ENCODE data around the gene LARP1.
"Not testable (repeated sequence)": the region's sequence is repeated elsewhere in the genome, so short reads cannot be mapped to it uniquely, and the experiment has no call there.

The LARP1 gene

DNA sequence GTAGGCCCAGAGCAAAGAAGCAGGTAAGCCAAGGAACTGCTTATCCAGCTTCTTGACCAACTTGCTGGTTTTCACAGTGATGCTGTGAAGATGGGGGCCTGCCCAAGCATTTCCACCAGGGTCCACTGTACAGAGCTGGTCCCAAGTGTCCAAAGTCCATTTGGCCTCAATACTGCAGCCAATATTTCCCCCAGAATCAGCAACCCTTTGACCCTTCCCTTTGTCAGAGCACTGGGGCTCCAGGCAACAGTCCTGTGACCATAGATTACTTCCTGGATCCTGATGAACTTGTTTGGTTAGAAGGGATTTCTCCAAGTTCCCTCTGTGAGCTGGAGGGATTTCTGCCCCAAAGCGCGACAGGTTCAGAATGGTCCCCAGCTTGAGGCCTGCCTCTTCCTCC is 68.9 kb downstream of the LARP1 start:
- no peak for DNase-seq (ENCODE audit: low read depth in 2 of 2)

DNA sequence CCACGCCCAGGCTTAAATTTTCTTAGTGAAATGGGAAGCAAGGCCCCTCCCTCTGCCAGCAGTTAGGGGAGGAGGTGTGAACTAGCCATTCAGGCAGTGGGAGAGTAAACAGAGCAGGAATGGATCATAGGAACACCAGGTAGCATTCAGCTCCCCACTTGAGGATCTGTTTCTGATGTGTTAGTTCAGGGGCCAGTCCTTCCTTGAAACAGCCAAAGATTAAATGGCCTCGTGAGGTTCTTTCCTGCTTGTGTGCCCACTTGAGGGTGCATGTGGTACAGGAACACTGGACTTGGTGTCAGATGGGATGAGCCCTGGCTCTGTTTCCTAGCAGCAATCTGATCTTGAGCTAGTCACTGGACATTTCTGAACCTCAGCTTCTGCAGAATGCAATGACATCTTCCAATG is 74.0 kb downstream of the LARP1 start:
- DNase-seq (ENCODE audit: low read depth in 2 of 2): no peak

DNA sequence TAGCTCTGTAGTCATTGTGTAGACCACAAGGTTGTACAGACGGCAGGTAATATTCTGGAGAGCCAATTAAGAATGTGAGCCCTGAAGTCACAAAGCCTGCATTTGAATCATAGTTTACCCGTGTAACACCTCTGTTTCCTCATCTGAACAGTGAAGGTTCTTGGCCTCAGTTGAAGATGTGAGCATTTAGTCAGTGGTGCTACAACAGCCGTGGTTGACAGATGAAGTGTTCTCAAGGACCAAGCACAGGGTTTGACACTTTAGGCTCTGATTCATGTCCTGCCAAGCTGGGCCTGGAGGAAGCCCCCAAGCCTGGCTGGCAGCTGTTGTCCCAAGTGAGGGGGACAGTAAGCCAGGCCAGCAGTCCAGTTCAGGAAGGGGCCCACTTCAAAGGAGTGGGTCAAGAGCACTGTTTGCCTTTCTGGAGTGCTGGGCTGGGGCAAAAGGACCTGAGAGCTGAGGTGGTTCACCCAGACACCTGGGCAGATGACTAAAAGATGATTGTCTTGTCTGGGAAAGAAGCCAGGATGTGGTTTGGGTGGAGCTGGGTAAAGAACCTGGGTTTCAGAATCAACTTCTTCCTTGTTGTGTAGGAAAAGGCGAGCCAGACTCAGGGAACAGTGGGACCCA is 74.5 kb downstream of the LARP1 start:
- DNase-seq (ENCODE audit: low read depth in 2 of 2): no peak

DNA sequence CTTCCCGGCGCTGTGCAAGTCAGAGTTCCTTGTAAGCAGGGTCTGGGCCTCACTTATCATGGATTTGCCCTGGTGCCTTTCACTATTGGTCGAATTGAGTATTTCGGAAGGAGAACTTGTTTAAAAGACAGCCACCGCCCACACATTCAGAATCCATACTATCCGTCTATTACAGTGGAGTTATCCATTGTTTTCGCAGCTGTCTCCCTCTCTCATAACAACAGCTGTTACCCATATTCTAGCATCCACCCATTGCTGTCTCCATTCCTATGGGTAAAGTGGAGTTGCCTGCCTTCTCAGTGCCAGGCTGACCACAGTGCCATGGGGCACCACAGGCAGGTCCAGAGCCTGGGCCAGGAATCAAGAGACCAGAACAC is 75.0 kb downstream of the LARP1 start:
- no peak for DNase-seq (ENCODE audit: low read depth in 2 of 2)

DNA sequence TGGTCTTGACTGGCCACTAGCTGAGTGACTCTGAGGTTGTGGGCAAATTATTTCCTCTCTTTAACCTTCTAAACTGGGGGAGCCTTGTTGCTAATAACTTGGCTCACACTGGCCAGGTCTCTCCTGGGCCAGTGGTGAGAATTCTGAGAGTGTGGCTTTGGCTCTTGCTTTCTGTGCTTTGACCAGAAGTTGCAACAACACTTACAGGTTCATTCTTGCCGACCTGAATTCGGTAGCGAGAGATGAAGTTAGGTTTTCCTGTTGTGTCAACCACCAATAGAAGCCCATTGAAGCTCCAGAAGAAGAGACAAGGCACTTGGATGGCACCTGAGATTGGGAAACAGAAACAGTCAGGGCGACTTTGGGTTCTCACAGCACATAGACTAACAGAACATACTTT is 75.4 kb downstream of the LARP1 start:
- no peak for DNase-seq (ENCODE audit: low read depth in 2 of 2)

DNA sequence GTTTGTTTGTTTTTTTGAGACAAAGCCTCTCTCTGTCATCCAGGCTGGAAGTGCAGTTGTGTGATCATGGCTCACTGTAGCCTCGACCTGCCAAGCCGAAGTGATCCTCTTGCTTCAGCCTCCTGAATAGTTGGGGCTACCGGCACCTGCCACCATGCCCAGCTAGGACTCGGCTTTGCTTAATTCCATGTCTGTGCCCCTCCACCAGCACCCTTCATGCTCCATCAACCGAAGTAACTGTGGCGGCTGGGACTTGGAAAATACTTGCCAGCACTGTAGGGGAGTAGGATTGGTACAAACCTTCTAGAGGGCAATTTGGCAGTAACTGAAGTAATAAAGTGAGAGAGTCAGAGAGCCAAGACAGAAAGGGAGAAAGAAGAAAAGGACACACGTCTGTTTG is 76.3 kb downstream of the LARP1 start:
- no peak for DNase-seq (ENCODE audit: low read depth in 2 of 2)

DNA sequence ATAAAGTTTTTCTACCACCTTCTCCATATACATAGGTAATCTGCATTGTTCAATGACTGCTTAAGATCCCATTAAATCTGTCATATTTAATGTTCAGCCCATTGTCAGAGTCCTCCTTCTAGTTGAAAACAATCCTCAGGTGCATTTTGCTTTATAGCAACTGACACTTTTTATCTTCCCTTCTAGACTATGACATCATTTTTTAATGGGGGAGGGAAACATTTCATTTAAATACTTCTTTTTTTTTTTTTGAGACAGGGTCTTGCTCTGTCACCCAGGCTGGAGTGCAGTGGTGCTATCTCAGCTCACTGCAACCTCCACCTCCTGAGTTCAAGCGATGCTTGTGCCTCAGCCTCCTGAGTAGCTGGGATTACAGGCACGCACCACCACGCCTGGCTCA is 77.6 kb downstream of the LARP1 start:
- DNase-seq (ENCODE audit: low read depth in 2 of 2): not testable (repeated sequence)

DNA sequence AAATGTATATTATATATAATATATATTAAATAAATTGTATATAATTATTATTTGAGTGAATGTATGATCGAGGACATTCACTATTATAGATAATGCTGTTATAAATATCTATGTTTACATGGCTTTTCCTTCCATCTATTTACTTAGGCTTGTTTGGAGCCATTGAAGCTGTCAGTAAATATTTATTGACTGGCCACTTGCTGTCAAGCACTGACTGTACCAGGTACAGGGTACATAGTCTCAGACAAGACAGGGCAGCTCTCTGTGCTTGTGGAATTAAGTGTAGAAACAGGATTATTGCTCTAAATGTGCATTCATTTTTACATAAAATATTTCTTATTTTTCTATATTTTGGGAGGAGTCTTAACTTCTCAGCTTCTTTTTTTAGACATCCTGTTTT is 78.9 kb downstream of the LARP1 start:
- DNase-seq (ENCODE audit: low read depth in 2 of 2): no peak

DNA sequence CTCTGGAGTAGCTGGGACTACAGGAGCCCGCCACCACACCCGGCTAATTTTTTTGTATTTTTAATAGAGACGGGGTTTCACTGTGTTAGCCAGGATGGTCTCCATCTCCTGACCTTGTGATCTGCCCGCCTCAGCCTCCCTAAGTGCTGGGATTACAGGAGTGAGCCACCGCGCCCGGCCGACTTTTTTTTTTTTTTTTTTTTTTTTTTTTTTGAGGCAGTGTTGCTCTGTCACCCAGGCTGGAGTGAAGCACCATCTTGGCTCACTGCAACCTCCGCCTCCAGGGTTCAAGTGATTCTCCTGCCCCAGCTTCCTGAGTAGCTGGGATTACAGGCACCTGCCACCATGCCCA is 80.5 kb downstream of the LARP1 start:
- not testable (repeated sequence) for DNase-seq (ENCODE audit: low read depth in 2 of 2)

DNA sequence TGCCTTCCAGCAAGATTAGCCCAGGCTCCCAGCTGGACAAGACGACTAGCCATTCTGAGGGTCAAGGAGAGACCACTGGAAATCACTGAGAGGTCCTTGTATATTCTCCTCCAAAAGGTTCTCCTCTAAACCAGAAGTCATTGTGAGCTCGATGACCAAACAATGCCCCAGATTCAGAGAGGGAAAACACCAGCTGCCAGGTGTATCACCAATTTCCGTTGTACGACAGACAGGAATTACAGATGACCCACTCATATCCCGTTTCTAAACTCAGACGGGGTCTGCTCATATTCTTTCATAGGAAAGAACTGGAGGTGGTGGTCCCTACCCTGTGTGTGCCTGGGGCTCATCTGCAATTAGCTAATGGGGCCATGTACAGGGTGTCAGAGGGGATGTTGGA is 81.0 kb downstream of the LARP1 start:
- no peak for DNase-seq (ENCODE audit: low read depth in 2 of 2)

DNA sequence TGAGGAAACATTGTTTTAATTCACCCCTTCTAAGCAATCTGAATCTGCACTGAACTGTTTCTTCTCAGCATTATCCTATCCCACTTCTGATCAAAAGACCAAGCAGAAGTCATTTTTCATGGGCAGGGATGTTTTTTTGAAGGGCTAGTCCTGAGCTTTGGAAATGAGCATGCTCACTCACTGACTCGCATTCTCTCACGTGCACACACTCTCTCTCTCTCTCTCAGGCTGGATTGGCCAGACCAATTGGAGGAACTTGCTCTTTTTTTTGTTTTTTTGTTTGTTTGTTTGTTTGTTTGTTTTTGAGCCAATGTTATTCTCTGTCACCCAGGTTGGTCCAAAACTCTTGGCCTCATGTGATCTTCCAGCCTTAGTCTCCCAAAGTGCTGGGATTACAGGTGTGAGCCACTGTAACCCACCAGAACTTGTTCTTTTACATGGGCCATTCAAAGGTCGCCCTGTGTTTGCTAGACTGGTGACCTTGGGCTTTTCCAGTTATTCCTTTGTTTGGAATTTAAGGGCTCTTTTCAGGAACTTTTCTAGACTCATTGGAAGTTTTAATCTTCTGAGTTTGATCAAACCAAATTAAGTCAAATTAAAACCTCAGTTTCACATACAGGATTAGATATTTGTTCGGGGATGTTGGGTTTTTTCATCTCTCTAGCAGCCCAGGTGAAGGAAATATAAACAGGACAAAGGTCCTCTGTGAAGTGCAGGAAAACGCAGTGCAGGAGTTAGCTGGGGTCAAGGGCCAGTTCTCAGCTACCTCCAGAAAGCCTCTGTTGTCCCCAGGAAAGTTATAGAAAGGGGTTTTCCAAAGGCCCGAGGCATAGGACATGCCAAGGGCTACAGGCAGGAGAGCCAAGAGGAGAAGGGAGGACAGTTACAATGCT is 82.1 kb downstream of the LARP1 start:
- no peak for DNase-seq (ENCODE audit: low read depth in 2 of 2)

DNA sequence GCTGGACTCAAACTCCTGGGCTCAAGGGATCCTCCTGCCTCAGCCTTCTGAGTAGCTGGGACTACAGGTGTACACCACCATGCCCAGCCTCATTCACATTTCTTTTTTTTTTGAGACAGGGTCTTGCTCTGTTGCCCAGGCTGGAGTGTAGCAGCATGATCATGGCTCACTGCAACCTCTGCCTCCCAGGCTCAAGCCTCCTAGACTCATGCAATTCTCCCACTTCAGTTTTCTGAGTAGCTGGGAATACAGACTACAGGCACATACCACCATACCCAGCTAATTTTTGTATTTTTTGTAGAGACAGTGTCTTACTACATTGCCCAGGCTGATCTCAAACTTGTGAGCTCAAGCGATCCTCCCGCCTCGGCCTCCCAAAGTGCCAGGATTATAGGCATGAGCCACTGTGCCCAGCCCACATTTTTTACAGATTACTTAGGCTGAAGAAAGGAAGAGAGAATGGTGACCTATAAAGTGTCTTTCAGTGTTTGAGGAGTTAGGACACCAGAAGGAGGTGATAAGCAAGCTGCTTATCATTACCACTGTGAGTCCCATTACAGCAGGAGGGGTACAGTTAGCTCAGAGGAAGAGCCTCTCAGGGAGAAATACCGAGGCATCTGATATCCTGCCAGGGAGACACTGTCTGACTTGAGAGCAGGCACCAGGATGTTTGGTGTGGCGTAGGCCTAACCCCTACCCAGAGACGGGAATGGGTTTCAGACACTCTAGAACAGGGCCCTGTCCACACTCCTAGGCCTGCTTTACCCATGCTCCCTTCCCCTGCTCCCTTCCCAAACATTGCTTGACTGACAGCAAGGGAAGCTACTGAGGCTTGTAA is 85.5 kb downstream of the LARP1 start:
- no peak for DNase-seq (ENCODE audit: low read depth in 2 of 2)

DNA sequence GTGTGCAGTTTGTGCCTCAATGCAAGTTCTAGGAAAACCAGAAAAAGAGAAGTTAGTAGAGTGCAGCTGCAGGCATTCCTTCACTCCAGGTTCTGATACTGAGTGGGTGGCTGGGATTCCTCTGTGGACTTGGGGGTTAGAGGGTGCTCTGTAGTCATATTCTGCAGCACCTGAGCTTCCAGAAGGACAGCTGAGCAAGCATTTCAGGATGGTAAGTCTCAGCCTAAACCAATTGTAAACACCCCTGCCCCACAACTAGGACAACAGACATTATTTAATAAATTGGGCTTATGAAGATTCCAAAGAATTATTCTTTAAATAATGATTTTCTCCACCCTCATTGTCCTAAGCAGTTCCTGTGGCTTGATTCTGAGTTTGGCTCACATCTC is 86.1 kb downstream of the LARP1 start:
- DNase-seq (ENCODE audit: low read depth in 2 of 2): no peak

DNA sequence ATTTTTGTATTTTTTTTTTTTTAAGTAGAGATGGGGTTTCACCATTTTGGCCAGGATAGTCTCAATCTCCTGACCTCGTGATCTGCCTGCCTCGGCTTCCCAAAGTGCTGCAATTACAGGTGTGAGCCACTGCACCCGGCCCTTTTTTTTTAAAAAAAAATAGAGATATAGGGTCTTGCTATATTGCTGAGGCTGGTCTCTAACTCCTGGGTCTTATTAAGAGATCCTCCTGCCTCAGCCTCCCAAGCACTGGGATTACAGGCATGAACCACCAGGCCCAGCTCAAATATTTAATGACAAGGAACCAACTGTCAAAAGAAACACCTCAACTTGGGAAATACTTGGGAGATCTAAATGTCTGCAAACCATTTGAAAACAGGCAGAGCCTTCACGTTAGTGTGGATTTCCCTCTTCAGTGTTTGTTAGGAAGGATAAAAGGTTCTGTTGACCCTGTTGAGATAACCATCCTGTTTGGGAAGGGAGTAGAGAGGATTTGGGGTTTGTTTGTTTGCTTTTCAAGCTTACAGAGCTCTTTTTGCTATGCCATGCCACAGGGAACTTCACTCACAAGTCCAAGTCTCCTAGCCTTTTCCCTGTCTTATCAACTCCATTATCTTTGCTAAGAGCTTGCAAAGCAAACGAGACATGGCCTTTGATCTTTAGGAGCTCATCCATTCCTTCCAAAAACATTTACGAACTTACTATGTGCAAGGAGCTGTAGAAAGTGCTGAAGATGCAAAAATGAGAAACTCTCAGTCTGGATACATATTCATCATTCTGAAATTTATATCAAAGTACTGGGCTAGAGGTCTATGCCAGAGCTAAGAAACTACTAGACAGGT is 87.7 kb downstream of the LARP1 start:
- DNase-seq (ENCODE audit: low read depth in 2 of 2): no peak

DNA sequence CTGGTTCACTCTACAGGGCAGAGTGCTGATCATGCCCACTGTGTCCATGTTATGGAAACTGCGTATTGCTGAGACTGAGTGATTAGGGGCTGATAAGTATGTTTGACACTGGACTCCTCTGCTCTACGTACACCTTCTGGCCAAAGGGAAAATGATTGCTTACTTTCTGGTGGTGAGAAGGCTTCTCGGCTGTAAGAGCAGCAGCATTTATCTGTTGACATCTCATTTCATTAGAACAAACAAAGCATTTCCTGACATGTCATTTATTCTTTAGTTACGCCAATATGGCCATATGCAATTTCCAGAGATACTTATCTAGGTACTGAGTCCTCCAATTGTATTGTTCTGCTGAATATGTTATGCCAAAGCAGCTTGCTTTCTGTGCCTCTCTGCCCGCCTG is 89.6 kb downstream of the LARP1 start:
- DNase-seq (ENCODE audit: low read depth in 2 of 2): no peak

DNA sequence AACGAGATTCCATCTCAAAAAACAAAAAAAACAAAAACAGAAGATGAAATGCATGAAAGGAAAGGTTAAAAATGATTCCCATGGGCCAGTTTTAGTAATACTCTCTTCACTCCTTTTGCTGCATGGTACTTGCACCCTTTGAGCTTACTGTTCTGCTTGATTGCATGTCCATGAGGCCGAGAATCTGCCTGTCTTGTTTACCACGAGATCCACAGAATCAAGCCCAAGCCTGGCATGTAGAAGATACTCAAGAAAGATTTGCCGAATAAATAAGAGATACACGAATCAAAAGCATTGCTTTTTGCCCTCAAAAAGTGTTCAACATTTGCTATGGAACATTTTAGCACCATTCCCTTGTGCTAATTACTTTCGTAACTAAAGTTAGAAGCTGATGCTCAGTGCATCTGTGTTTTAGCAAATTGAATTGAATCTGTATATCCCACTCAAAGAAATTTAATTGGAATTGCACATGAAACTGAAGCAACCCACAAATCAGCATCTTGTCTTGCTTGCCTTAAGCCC is 94.1 kb downstream of the LARP1 start:
- no peak for DNase-seq (ENCODE audit: low read depth in 2 of 2)

DNA sequence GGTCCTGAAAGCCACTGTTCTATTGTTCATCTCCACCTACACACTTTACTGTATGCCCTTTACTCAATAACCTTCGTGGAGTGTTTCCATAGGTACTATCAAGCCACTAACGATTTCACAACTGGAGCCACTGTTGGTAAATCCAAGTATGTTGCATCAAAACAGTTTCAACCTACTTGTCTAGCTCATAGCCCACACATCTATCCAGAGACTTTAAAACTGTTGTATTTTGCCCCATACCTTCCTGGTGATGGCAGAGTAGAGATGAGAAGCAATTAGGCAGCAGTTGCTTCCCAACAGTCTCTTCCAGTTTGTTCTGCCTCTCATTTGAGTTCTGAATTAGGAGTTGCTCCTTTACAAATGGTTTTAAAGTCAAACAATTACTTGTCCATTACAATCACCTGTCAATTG is 94.6 kb downstream of the LARP1 start:
- no peak for DNase-seq (ENCODE audit: low read depth in 2 of 2)

DNA sequence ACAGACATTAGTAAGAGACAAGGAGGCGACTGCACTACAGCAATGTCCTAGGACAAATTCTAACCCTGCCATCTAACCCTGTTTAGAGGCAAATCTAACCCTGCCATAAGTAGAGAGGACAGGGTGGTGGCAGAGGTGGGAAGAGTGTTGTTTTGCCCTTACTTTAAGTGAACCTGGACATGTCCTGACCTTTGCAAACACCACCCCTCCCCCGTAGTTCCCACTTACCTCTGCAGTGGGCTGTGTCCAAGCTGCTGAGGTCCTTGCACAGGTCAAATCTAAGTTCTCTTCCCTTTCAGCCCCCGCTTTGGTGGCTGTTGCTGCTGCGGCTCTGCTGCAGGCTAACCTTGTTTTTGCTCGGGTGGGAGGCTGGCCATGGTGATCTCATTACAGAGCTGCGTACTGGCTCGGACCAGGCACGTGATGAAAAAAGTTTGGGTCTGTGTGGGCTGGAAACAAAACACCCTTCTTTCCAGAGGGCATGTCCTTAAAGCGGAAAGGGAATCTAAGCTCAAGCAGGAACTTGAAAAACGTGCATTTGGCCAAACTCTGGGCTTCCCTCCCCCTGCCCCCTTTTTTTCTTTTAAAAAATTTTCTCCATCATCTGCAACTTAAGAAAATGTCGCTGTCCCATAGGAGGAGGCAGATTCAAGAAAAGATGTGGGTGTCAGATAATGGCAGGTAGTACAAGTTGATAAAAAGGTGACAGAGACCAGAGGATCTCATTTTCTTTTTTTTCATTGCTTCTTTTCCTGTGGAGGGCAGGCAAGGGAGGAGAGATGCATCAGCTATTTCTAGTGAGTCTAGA is 95.3 kb downstream of the LARP1 start, which contains the start of gene FAXDC2:
Gene FAXDC2, minus strand, starts transcription at position 349 of the 808 bp plus-strand sequence. CDS start 12,425 bp downstream, outside the sequence.
- DNase-seq (ENCODE audit: low read depth in 2 of 2): no peak

DNA sequence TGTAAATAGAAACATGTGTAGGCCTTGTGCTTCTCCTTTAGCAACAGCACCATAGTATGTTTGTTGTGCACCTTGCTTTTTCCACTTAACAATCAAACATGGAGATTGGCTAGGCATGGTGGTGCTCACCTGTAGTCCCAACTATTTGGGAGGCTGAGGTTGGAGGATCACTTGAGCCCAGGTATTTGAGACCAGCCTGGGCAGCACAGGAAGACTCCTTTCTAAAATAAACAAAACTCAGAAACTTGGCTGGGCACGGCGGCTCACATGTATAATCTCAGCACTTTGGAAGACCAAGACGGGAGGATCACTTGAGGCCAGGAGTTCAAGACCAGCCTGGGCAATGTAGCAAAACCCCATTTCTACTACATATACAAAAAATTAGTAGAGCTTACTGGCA is 96.2 kb downstream of the LARP1 start:
- DNase-seq (ENCODE audit: low read depth in 2 of 2): no peak

DNA sequence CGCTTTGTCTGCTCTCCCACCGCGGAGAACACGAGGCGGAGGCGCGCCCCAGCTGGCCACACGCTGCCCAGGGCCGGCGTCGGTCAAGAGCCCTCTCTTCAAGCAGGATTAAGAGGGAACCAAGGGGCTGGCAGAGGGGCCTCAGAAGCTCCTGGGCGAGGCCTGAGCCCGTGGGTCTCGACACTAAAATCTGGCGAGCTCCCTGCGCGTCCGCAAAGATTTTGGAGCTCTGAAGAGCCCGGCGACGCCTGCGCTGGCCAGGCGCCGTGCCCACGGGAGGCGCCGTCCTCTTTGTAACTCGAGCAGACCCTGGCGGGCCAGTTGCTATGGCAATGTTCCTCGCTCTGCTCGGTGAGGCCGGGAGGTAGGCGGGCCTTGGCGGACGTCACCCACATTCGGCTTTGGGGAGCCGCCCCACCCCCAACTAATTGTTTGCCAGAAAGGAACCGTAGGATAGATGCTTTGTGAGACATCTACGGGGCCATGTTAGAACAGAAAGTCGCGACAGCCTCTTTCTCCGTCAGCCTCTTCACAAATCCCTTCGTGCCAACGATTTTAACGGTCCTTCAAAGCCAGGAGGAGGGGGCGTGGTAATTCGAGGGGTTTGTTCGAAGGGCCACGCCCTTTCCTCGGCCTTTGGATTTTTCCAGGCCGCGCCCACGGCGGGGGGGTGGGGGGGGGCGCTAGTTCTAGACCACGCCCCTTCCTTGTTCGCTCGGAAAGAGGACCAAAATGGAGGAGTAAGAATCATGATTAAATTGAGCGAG is 102.5 kb downstream of the LARP1 start:
- peak; percentile 69 to 72 for DNase-seq (ENCODE audit: low read depth in 2 of 2)

Data from stimulated activated CD8-positive, alpha-beta memory T cell treated with anti-CD3 and anti-CD28 coated beads, Interleukin-15, amount 100 ng/mL, for 4 hours (primary cell).